ENCODE measurements around the gene SEPHS1. TPM values are rescaled to one million over a fixed set of nuclear protein-coding genes. Genes with fewer than 3 reads are reported as not detected.
"Not testable (repeated sequence)": the region's sequence is repeated elsewhere in the genome, so short reads cannot be mapped to it uniquely, and the experiment has no call there.

SEPHS1 gene
- polyA plus RNA-seq, 1 of the 3 experiments (the other 2 are of a cell fraction), result 64.8 TPM

DNA sequence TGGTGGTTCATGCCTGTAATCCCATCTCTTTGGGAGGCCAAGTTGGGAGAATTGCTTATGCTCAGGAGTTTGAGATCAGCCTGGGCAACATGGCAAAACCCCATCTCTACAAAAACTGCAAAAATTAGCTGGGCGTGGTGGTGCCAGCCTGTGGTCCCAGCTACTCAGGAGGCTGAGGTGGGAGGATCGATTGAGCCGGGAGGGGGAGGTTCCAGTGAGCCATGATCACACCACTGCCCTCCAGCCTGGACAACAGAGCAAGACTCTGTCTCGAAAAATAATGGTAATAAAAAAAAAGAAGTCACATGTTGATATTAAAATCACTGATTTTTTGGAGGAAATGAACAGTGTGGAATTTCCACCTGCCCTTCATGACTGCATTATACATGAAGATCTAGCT lies 64.0 kb downstream of the SEPHS1 start:
- Histone ChIP-seq H4K20me1 (ENCODE audit: insufficient read depth) (no peaks in the 10 kb centered on the region), H3K9me3 (no peaks in the 10 kb centered on the region), H3K9me2 (no peaks in the 10 kb centered on the region), H2AFZ (ENCODE audit: low read depth) (no peak overlapping the region), H3K79me2 (ENCODE audit: insufficient read depth) (no peaks in the 10 kb centered on the region), H3K9ac (no peak overlapping the region), H3F3A (replicated peaks; ENCODE audit: insufficient read depth) (no peaks in the 10 kb centered on the region), H3K27me3 (ENCODE audit: insufficient read depth) (no peaks in the 10 kb centered on the region), H3K4me3 (ENCODE audit: low read depth in 2 of 2, low read length in 1 of 2) (no peak overlapping the region), H3K4me1 (ENCODE audit: control insufficient read depth in 1 of 2, insufficient read depth in 2 of 2, low read depth in 1 of 2, low read length in 1 of 2) (no peaks in the 10 kb centered on the region), H3K4me2 (no peak overlapping the region), H3K36me3 (replicated peaks in 1 of 2; ENCODE audit: control insufficient read depth in 1 of 2, insufficient read depth in 2 of 2, low read length in 1 of 2) (peaks cover 5 to 17% of the 10 kb centered on the region in 2 experiments), H3K27ac (ENCODE audit: low read depth in 2 of 2, low read length in 1 of 2) (no peak overlapping the region)
- TF ChIP-seq, protein P1, sequence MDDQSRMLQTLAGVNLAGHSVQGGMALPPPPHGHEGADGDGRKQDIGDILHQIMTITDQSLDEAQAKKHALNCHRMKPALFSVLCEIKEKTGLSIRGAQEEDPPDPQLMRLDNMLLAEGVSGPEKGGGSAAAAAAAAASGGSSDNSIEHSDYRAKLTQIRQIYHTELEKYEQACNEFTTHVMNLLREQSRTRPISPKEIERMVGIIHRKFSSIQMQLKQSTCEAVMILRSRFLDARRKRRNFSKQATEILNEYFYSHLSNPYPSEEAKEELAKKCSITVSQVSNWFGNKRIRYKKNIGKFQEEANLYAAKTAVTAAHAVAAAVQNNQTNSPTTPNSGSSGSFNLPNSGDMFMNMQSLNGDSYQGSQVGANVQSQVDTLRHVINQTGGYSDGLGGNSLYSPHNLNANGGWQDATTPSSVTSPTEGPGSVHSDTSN (IDR thresholded peaks at IDR 0.05), result no peak
- TF ChIP-seq NFIC (IDR thresholded peaks at IDR 0.05; ENCODE audit: borderline replicate concordance) (no peak), RXRA (IDR thresholded peaks at IDR 0.05; ENCODE audit: borderline replicate concordance, low read depth) (no peak), SMC3 (IDR thresholded peaks at IDR 0.05; ENCODE audit: low read depth, low read length) (no peak), FOXJ3 (CRISPR knock-in tag; IDR thresholded peaks at IDR 0.05) (no peak), TEAD4 (IDR thresholded peaks at IDR 0.05; ENCODE audit: borderline replicate concordance, insufficient read depth) (no peak), EP300 (IDR thresholded peaks at IDR 0.05; ENCODE audit: borderline replicate concordance in 1 of 2, low read depth in 1 of 2, low read length in 1 of 2) (no peak), FOSL2 (IDR thresholded peaks at IDR 0.05; ENCODE audit: borderline replicate concordance, low read depth) (no peak), RAD21 (IDR thresholded peaks at IDR 0.05; ENCODE audit: low read length) (no peak), TCF12 (IDR thresholded peaks at IDR 0.05) (no peak), POLR2AphosphoS5 (IDR thresholded peaks at IDR 0.05; ENCODE audit: low read depth, low read length) (no peak), CHD2 (IDR thresholded peaks at IDR 0.05; ENCODE audit: low read length, partially characterized antibody) (no peak), NRF1 (IDR thresholded peaks at IDR 0.05; ENCODE audit: low read depth, low read length) (no peak)
- TF ChIP-seq, protein P2, sequence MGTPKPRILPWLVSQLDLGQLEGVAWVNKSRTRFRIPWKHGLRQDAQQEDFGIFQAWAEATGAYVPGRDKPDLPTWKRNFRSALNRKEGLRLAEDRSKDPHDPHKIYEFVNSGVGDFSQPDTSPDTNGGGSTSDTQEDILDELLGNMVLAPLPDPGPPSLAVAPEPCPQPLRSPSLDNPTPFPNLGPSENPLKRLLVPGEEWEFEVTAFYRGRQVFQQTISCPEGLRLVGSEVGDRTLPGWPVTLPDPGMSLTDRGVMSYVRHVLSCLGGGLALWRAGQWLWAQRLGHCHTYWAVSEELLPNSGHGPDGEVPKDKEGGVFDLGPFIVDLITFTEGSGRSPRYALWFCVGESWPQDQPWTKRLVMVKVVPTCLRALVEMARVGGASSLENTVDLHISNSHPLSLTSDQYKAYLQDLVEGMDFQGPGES (IDR thresholded peaks at IDR 0.05; ENCODE audit: low read depth, low read length), result no peak
- TF ChIP-seq, protein P3, sequence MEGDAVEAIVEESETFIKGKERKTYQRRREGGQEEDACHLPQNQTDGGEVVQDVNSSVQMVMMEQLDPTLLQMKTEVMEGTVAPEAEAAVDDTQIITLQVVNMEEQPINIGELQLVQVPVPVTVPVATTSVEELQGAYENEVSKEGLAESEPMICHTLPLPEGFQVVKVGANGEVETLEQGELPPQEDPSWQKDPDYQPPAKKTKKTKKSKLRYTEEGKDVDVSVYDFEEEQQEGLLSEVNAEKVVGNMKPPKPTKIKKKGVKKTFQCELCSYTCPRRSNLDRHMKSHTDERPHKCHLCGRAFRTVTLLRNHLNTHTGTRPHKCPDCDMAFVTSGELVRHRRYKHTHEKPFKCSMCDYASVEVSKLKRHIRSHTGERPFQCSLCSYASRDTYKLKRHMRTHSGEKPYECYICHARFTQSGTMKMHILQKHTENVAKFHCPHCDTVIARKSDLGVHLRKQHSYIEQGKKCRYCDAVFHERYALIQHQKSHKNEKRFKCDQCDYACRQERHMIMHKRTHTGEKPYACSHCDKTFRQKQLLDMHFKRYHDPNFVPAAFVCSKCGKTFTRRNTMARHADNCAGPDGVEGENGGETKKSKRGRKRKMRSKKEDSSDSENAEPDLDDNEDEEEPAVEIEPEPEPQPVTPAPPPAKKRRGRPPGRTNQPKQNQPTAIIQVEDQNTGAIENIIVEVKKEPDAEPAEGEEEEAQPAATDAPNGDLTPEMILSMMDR (IDR thresholded peaks at IDR 0.05), result no peak
- TF ChIP-seq, protein P4, sequence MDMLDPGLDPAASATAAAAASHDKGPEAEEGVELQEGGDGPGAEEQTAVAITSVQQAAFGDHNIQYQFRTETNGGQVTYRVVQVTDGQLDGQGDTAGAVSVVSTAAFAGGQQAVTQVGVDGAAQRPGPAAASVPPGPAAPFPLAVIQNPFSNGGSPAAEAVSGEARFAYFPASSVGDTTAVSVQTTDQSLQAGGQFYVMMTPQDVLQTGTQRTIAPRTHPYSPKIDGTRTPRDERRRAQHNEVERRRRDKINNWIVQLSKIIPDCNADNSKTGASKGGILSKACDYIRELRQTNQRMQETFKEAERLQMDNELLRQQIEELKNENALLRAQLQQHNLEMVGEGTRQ (IDR thresholded peaks at IDR 0.05; ENCODE audit: borderline replicate concordance, low read depth, low read length), result no peak
- TF ChIP-seq, protein P5, sequence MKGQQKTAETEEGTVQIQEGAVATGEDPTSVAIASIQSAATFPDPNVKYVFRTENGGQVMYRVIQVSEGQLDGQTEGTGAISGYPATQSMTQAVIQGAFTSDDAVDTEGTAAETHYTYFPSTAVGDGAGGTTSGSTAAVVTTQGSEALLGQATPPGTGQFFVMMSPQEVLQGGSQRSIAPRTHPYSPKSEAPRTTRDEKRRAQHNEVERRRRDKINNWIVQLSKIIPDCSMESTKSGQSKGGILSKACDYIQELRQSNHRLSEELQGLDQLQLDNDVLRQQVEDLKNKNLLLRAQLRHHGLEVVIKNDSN (IDR thresholded peaks at IDR 0.05; ENCODE audit: borderline replicate concordance, low read depth), result no peak
- 84% methylated on average over 4 of the region's 4 CpGs for WGBS (ENCODE audit: low lambda C conversion rate)
- CTCF ChIA-PET, result interaction anchor here (0.7 to 0.9 kb wide), 3 partner anchors 13 to 157 kb away, joined by 3 read pairs; no protein-coding TSS in a partner anchor
- POLR2A ChIA-PET, result no interaction called here
- DNase-seq, result no peak

DNA sequence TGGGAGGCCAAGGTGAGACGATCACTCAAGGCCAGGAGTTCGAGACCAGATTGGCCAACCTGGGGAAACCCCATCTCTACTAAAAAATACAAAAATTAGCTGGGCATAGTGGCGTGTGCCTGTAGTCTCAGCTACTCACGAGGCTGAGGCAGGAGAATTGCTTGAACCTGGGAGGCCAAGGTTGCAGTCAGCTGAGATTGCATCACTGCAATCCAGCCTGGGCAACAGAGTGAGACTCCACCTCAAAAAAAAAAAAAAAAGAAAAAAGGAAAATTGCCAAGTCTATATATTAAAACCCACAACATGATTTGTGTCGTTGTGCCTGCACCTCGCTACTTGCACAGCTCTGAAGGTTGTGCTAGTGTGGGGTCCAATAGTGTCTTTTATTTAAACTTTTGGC lies 65.7 kb downstream of the SEPHS1 start:
- H3K4me3 ChIP-seq (ENCODE audit: low read depth in 2 of 2, low read length in 1 of 2); DNase-seq; H3K79me2 ChIP-seq (ENCODE audit: insufficient read depth); H3K9ac ChIP-seq; CTCF ChIA-PET; H3K27me3 ChIP-seq (ENCODE audit: insufficient read depth); H3K9me2 ChIP-seq; H3K4me2 ChIP-seq; H3K9me3 ChIP-seq; H3K27ac ChIP-seq (ENCODE audit: low read depth in 2 of 2, low read length in 1 of 2); H2AFZ ChIP-seq (ENCODE audit: low read depth); H3K4me1 ChIP-seq (ENCODE audit: control insufficient read depth in 1 of 2, insufficient read depth in 2 of 2, low read depth in 1 of 2, low read length in 1 of 2); H4K20me1 ChIP-seq (ENCODE audit: insufficient read depth); H3F3A ChIP-seq (replicated peaks; ENCODE audit: insufficient read depth); POLR2A ChIA-PET: not testable (repeated sequence)
- WGBS (ENCODE audit: low lambda C conversion rate), result 97% methylated on average over 6 of the region's 6 CpGs
- peaks cover 5 to 19% of the 10 kb centered on the region in 2 experiments for H3K36me3 ChIP-seq (replicated peaks in 1 of 2; ENCODE audit: control insufficient read depth in 1 of 2, insufficient read depth in 2 of 2, low read length in 1 of 2)

Data from SK-N-SH (cell line).